ENCODE results near the gene UBXN10. TPM values are rescaled to one million over a fixed set of nuclear protein-coding genes. Genes with fewer than 3 reads are reported as not detected.

UBXN10 gene
- total RNA-seq, 1 donor from 2014 or later = 0.49 TPM

GRCh38 chr1:20158358-20159070 is 27.4 kb upstream of the UBXN10 start:
- intact Hi-C loops (cut with DNase I) = no loop called here
- H3K4me3 ChIP-seq = no peak overlapping the region
- no peak overlapping the region for H3K27ac ChIP-seq
- no peak for DNase-seq (ENCODE audit: extremely low spot score in 2 of 2)
- H3K36me3 ChIP-seq = no peaks in the 10 kb centered on the region
- H3K27me3 ChIP-seq = no peaks in the 10 kb centered on the region
- H3K9me3 ChIP-seq = peaks cover 10% of the 10 kb centered on the region
- no peaks in the 10 kb centered on the region for H3K4me1 ChIP-seq
- TF ChIP-seq POLR2AphosphoS5 (IDR thresholded peaks at IDR 0.05; ENCODE audit: insufficient read depth in 1 of 2, low read depth in 1 of 2) (no peak), CTCF (IDR thresholded peaks at IDR 0.05) (no peak), POLR2A (IDR thresholded peaks at IDR 0.05) (no peak)

GRCh38 chr1:20160034-20160433 is 25.9 kb upstream of the UBXN10 start:
- no peak overlapping the region for H3K27ac ChIP-seq
- TF ChIP-seq CTCF (IDR thresholded peaks at IDR 0.05) (no peak), POLR2AphosphoS5 (IDR thresholded peaks at IDR 0.05; ENCODE audit: insufficient read depth in 1 of 2, low read depth in 1 of 2) (no peak), POLR2A (IDR thresholded peaks at IDR 0.05) (no peak)

GRCh38 chr1:20164694-20165202 is 21.1 kb upstream of the UBXN10 start:
- Histone ChIP-seq H3K4me3 (no peak overlapping the region), H3K36me3 (no peaks in the 10 kb centered on the region), H3K27me3 (no peaks in the 10 kb centered on the region), H3K4me1 (no peaks in the 10 kb centered on the region), H3K27ac (no peak overlapping the region), H3K9me3 (peaks cover 10% of the 10 kb centered on the region)
- intact Hi-C loops (cut with DNase I) = no loop called here
- DNase-seq (ENCODE audit: extremely low spot score in 2 of 2) = no peak
- no peak for TF ChIP-seq POLR2AphosphoS5 (IDR thresholded peaks at IDR 0.05; ENCODE audit: insufficient read depth in 1 of 2, low read depth in 1 of 2)

More at GRCh38 chr1:20160034-20160433, 25.9 kb upstream of the UBXN10 start:
- DNase-seq (ENCODE audit: extremely low spot score in 2 of 2) = no peak
- Histone ChIP-seq H3K27me3 (no peaks in the 10 kb centered on the region), H3K4me3 (no peak overlapping the region), H3K36me3 (no peaks in the 10 kb centered on the region), H3K9me3 (peaks cover 10% of the 10 kb centered on the region), H3K4me1 (no peaks in the 10 kb centered on the region)
- intact Hi-C loops (cut with DNase I) = no loop called here

- H3K9me3 ChIP-seq = peaks cover 4% of the 10 kb centered on the region
- no peaks in the 10 kb centered on the region for H3K4me1 ChIP-seq
- intact Hi-C loops (cut with DNase I) = no loop called here
- no peak overlapping the region for H3K27ac ChIP-seq
- TF ChIP-seq POLR2AphosphoS5 (IDR thresholded peaks at IDR 0.05; ENCODE audit: insufficient read depth in 1 of 2, low read depth in 1 of 2) (no peak), POLR2A (IDR thresholded peaks at IDR 0.05) (no peak), CTCF (IDR thresholded peaks at IDR 0.05) (no peak)
- no peaks in the 10 kb centered on the region for H3K27me3 ChIP-seq
- no peak overlapping the region for H3K4me3 ChIP-seq
- H3K36me3 ChIP-seq = no peaks in the 10 kb centered on the region
- DNase-seq (ENCODE audit: extremely low spot score in 2 of 2) = no peak
These were observed 20.4 kb upstream of the UBXN10 start for GRCh38 chr1:20165522-20165951.

GRCh38 chr1:20166051-20166450 is 19.8 kb upstream of the UBXN10 start:
- no peak overlapping the region for H3K4me3 ChIP-seq
- intact Hi-C loops (cut with DNase I) = no loop called here
- DNase-seq (ENCODE audit: extremely low spot score in 2 of 2) = no peak
- TF ChIP-seq POLR2AphosphoS5 (IDR thresholded peaks at IDR 0.05; ENCODE audit: insufficient read depth in 1 of 2, low read depth in 1 of 2) (no peak), CTCF (IDR thresholded peaks at IDR 0.05) (no peak), POLR2A (IDR thresholded peaks at IDR 0.05) (no peak)
- H3K4me1 ChIP-seq = no peaks in the 10 kb centered on the region
- H3K36me3 ChIP-seq = no peaks in the 10 kb centered on the region
- H3K27me3 ChIP-seq = no peaks in the 10 kb centered on the region
- no peaks in the 10 kb centered on the region for H3K9me3 ChIP-seq
- no peak overlapping the region for H3K27ac ChIP-seq

All from vagina (tissue), 2 donors.